HG03342 (cell line): ENCODE results near the gene MITF.

ENCODE experiments used
- ATAC-seq: cut with Tn5 transposase; IDR thresholded peaks from one replicate; pipeline ENCODE4 v1.9.1; 2021; ENCODE audit warnings: mild to moderate bottlenecking, moderate library complexity; ENCODE audit not compliant: unreplicated experiment

Gene MITF

GRCh38 chr3:69752241-69752640, 13.0 kb downstream of the MITF start:
- ATAC-seq: no peak

- no peak for ATAC-seq
These were observed 14.0 kb downstream of the MITF start for GRCh38 chr3:69753179-69753775.

- no peak for ATAC-seq
These were observed 16.5 kb downstream of the MITF start for GRCh38 chr3:69755795-69756194.

- no peak for ATAC-seq
These were observed 22.9 kb downstream of the MITF start for GRCh38 chr3:69761896-69762767.

- ATAC-seq: no peak
These were observed 23.5 kb downstream of the MITF start for GRCh38 chr3:69762768-69763229.

- no peak for ATAC-seq
These were observed 24.2 kb downstream of the MITF start for GRCh38 chr3:69763458-69763857.

- peak; percentile 59 for ATAC-seq
These were observed 25.0 kb downstream of the MITF start for GRCh38 chr3:69764121-69764741.

- ATAC-seq: no peak
These were observed 25.6 kb downstream of the MITF start for GRCh38 chr3:69764861-69765260.

- ATAC-seq: no peak
These were observed 27.4 kb downstream of the MITF start for GRCh38 chr3:69766638-69767037.

GRCh38 chr3:69767571-69767970, 28.3 kb downstream of the MITF start:
- ATAC-seq: no peak

- no peak for ATAC-seq
These were observed 29.2 kb downstream of the MITF start for GRCh38 chr3:69768438-69768837.

- no peak for ATAC-seq
These were observed 31.0 kb downstream of the MITF start for GRCh38 chr3:69770219-69770618.

- no peak for ATAC-seq
These were observed 31.8 kb downstream of the MITF start for GRCh38 chr3:69770976-69771634.

- ATAC-seq: no peak
These were observed 33.0 kb downstream of the MITF start for GRCh38 chr3:69772152-69772867.

- ATAC-seq: no peak
These were observed 34.8 kb downstream of the MITF start for GRCh38 chr3:69774029-69774428.

- ATAC-seq: no peak
These were observed 36.5 kb downstream of the MITF start for GRCh38 chr3:69775751-69776150.

- ATAC-seq: no peak
These were observed 37.0 kb downstream of the MITF start for GRCh38 chr3:69776289-69776688.

GRCh38 chr3:69776920-69777581, 37.8 kb downstream of the MITF start:
- no peak for ATAC-seq

GRCh38 chr3:69777582-69777967, 38.3 kb downstream of the MITF start:
- ATAC-seq: no peak

GRCh38 chr3:69781593-69781992, 42.3 kb downstream of the MITF start:
- ATAC-seq: no peak
